BJ (cell line): Measurements from ENCODE around the gene KRT79. TPM values are rescaled to one million over a fixed set of nuclear protein-coding genes. Genes with fewer than 3 reads are reported as not detected.

Experiments used
- CTCF ChIA-PET: fragments of 350-600 bp; formaldehyde crosslinking; extraction: SDS; loops from one replicate; lab custom pipeline; 2021; ENCODE audit warnings: antibody characterized with exemption, inconsistent platforms; lab: Yijun Ruan, JAX
- POLR2A ChIA-PET: fragments of 300-600 bp; sonication (Branson Sonifier 250); formaldehyde crosslinking; extraction: SDS; loops from one replicate; lab custom pipeline; 2021; ENCODE audit warnings: antibody characterized with exemption; lab: Charles Lee
- DNase-seq: peaks from one replicate; pipeline ENCODE4 v3.0.0-alpha.2; 2011; ENCODE audit warnings: low read depth
- H3K27me3 ChIP-seq: 2 replicates; pipeline ENCODE4 v1.6.0; 2011; ENCODE audit warnings: low read length; ENCODE audit not compliant: control insufficient read depth, insufficient read depth
- H3K36me3 ChIP-seq: 2 replicates; pipeline ENCODE4 v1.5.1; 2011; ENCODE audit warnings: low read length; ENCODE audit not compliant: control insufficient read depth, insufficient read depth
- H3K4me3 ChIP-seq: 2 replicates; pipeline ENCODE4 v1.5.1; 2011; ENCODE audit warnings: low read depth, mild to moderate bottlenecking, control low read depth, low read length
- polyA plus RNA-seq: library from polyadenylated mRNA; depleted of rRNA; stranded (reverse); fragments of >200 nt; gene quantifications from 2 replicates; pipeline ENCODE4 v1.2.3, GENCODE V29; 2011
- TF ChIP-seq, protein P1 (sequence below): IDR thresholded peaks from 2 replicates; pipeline ENCODE4 v1.5.1; 2011; ENCODE audit warnings: low read depth, mild to moderate bottlenecking, control low read depth, inconsistent platforms, low read length, moderate library complexity; ENCODE audit not compliant: insufficient read depth

KRT79 gene
- polyA plus RNA-seq, 1 experiment = not detected

DNA sequence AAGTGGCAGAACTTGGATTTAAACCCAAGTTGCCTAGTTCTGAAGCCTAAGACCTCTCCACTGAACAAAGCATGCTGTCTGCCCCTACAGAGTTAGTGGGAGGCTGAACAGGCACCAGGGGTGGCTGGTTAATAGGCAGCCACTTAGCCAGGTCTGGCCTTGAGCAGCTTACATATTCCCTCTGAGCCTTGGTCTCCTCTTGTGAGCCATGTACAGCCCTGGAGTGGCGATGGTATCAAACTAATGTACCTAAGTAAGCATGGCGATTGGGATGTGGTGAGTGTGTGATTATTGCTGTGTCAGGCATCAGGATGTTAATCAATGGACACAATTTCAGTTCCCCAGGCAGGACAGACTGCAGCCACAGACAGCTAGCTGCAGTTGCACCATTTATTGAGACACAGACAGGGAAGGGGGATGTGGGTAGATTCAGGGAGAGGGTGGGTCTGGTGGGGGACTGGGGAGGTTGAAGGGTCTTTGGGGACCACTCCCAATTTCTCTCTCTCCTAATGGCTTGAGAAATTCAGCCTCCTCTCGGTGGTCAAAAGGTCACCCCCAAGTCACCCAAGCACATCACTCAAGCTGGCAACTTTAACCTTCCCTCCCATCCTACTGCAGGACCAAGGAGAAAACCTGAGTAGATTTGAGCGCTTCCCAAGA lies 12.9 kb downstream of the KRT79 start:
- POLR2A ChIA-PET = no interaction called here

DNA sequence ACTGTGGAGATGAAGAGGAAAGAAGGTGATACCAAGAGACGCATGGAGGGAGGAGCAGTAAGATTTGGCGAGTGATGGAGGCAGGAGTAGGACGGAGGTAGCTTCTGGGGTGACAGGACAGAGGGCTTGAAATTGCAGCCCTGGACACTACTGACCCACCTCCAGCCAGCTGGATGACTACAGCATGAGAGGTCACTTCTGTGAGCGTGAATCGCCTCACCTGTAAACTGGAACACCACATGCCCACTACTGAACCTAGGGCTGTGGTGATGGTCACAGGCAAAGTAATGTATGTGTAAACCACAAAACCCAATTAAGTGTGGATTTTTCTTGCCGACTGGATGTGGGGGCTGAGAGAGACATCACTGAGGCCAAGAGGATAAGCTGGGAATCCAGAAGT lies 13.6 kb downstream of the KRT79 start:
- ChIA-PET POLR2A (no interaction called here), CTCF (no interaction called here)
- H3K27me3 ChIP-seq = peaks cover 14% of the 10 kb centered on the region
- H3K36me3 ChIP-seq = no peaks in the 10 kb centered on the region
- DNase-seq = no peak
- H3K4me3 ChIP-seq = no peak overlapping the region
- TF ChIP-seq, protein P1, sequence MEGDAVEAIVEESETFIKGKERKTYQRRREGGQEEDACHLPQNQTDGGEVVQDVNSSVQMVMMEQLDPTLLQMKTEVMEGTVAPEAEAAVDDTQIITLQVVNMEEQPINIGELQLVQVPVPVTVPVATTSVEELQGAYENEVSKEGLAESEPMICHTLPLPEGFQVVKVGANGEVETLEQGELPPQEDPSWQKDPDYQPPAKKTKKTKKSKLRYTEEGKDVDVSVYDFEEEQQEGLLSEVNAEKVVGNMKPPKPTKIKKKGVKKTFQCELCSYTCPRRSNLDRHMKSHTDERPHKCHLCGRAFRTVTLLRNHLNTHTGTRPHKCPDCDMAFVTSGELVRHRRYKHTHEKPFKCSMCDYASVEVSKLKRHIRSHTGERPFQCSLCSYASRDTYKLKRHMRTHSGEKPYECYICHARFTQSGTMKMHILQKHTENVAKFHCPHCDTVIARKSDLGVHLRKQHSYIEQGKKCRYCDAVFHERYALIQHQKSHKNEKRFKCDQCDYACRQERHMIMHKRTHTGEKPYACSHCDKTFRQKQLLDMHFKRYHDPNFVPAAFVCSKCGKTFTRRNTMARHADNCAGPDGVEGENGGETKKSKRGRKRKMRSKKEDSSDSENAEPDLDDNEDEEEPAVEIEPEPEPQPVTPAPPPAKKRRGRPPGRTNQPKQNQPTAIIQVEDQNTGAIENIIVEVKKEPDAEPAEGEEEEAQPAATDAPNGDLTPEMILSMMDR = no peak

More for the DNA sequence above, 12.9 kb downstream of the KRT79 start:
- DNase-seq = no peak
- CTCF ChIA-PET = interaction anchor here (0.9 kb wide), 1 partner anchor 430 kb away, joined by 3 read pairs; no protein-coding TSS in a partner anchor
- Histone ChIP-seq H3K36me3 (no peaks in the 10 kb centered on the region), H3K4me3 (no peak overlapping the region), H3K27me3 (peaks cover 14% of the 10 kb centered on the region)
- TF ChIP-seq, protein P1 = no peak

DNA sequence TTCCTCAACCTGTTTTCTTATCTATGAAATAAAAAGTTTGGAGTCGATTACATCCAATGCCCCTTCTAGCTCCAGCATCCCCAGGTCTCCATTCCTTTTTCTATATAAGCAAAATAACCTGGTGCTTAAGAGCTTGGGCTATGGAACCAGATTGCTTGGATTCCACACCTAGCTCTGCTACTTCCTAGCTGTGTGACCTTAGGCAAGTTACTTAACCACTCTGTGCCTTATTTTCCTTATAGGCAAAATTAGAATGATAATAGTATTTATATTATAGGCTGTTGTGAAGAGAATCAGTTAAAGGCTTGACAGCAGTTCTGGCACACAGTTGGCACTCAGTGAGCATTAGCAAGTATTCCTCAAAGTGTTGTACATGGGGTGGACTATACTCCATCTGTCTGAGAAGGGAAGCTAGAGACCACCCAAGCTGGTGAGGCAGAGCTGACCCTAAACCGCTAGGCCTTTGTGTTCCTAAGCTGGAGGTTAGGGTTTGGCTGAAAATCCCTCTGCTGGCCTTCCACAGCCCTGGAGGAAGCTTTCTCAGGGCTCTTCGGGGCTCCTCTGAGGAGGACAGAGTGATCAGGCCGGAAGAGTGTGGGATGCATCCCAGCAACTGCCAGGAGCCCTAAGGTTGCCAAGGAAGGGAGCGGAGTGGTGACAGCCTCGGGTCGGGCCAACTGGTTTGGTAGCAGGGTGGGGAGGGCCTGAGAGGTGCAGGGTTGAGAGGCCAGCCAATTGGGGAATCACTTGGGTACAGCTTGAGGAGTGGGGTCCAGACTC lies 14.2 kb downstream of the KRT79 start:
- peaks cover 14% of the 10 kb centered on the region for H3K27me3 ChIP-seq
- POLR2A ChIA-PET = no interaction called here
- CTCF ChIA-PET = interaction anchor here (1.2 kb wide), 1 partner anchor 19 kb away, joined by 3 read pairs; no protein-coding TSS in a partner anchor

DNA sequence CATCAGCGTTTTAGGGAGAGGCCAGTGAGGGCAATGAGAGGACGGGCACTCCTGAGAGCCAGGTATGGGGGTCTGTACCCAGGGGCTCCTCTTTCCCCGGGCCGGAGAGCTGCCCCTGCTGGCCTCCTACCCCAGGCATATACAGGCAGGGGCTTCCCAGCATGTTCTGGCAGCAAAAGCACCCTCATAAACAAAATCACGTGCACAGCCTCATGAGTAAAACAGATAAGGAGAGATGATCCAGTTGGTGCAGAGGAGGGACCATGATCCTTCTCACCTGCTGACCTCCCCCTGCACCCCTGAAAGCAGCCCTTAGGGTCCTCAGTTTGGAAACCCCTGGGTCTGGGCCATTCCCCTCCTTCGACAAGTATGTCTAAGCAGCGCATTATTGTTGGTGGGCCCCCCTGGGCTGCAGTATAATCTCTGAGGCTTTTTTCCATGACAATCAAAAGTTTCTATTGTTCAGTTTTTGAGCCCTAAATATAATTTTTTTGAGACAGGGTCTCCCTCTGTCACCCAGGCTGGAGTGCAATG lies 15.2 kb downstream of the KRT79 start:
- POLR2A ChIA-PET = no interaction called here
- DNase-seq = no peak
- Histone ChIP-seq H3K4me3 (no peak overlapping the region), H3K27me3 (peaks cover 14% of the 10 kb centered on the region), H3K36me3 (no peaks in the 10 kb centered on the region)
- TF ChIP-seq, protein P1 = no peak
- CTCF ChIA-PET = interaction anchor here (0.7 to 1.2 kb wide), 2 partner anchors 18 to 680 kb away, joined by 3 read pairs; no protein-coding TSS in a partner anchor

More for the DNA sequence above, 14.2 kb downstream of the KRT79 start:
- TF ChIP-seq, protein P1 = no peak
- H3K36me3 ChIP-seq = no peaks in the 10 kb centered on the region
- H3K4me3 ChIP-seq = no peak overlapping the region
- DNase-seq = no peak

DNA sequence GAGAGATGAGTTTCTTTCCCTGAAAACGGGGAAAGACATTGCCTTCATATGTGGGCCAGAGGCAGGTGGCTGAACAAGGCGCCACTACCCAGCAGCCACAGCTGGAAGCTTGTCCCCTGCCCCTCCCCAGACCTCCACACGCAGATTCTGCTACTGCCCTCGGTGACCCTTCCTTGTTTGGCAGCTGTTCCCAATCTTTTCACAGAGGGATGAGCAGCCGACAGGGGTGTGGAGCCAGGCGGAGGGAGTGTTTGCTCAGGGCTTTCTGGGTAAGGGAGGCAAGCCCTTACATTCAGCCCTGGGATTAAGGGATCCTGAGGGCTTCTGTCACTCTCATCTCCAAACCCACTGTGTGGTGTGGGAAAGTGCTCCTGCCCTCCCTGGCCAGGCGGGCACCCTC lies 15.7 kb downstream of the KRT79 start:
- CTCF ChIA-PET = no interaction called here
- Histone ChIP-seq H3K27me3 (peaks cover 16% of the 10 kb centered on the region), H3K36me3 (no peaks in the 10 kb centered on the region), H3K4me3 (no peak overlapping the region)
- TF ChIP-seq, protein P1 = no peak
- POLR2A ChIA-PET = no interaction called here
- no peak for DNase-seq
